K562 (cell line): ENCODE measurements around the gene GDAP2. TPM values are rescaled to one million over a fixed set of nuclear protein-coding genes. Genes with fewer than 3 reads are reported as not detected.

Experiments used
- BRD9 ChIP-seq: fragments of 450-650 bp; IDR thresholded peaks from 2 replicates; pipeline ENCODE4 v1.6.1; 2018; ENCODE audit warnings: low read depth; ENCODE audit not compliant: partially characterized antibody
- HMG20B ChIP-seq: fragments of 250-450 bp; sonication (Bioruptor Pico); IDR thresholded peaks from 2 replicates; pipeline ENCODE4 v1.5.0; 2021; ENCODE audit warnings: mild to moderate bottlenecking
- MBD2 ChIP-seq: sonication (generic); IDR thresholded peaks from 2 replicates; pipeline ENCODE4 v1.6.1; 2016; ENCODE audit warnings: low read depth, borderline replicate concordance
- RAD21 ChIP-seq, 2 experiments: fragments of 250-450 bp in 1 of 2; fragments of 450-650 bp in 1 of 2; sonication (Bioruptor Pico) in 1 of 2; formaldehyde crosslinking in 1 of 2; IDR thresholded peaks in 1 of 2; conservative IDR thresholded peaks in 1 of 2; 2 replicates each; pipeline versions ENCODE4 v1.4.0 to v1.8.0; 2020 to 2022; ENCODE audit warnings: mild to moderate bottlenecking in 2 of 2, moderate library complexity in 1 of 2
- SIX5 ChIP-seq, 2 experiments: IDR thresholded peaks; 2 replicates each; pipeline ENCODE4 v1.6.1; 2011; ENCODE audit warnings: low read length in 2 of 2, borderline replicate concordance in 1 of 2, low read depth in 1 of 2, mild to moderate bottlenecking in 1 of 2, moderate library complexity in 1 of 2; ENCODE audit not compliant: insufficient read depth in 1 of 2
- SRSF1 ChIP-seq: fragments of 200-400 bp; formaldehyde crosslinking; IDR thresholded peaks from 2 replicates; pipeline ENCODE4 v1.6.1; 2017; ENCODE audit warnings: mild to moderate bottlenecking, low read depth, low read length, moderate library complexity
- ZBTB1 ChIP-seq: sonication (generic); formaldehyde crosslinking; IDR thresholded peaks from 2 replicates; pipeline ENCODE4 v1.8.1; 2023; ENCODE audit warnings: missing genetic modification reagents, low read depth, mild to moderate bottlenecking, borderline replicate concordance
- ZBTB8A ChIP-seq: fragments of 450-650 bp; IDR thresholded peaks from 2 replicates; pipeline ENCODE4 v1.6.1; 2018; ENCODE audit warnings: mild to moderate bottlenecking, moderate library complexity; ENCODE audit not compliant: partially characterized antibody
- ZMIZ1 ChIP-seq, 2 experiments: fragments of 150-350 bp in 1 of 2; IDR thresholded peaks; 2 replicates each; pipeline ENCODE4 v1.6.1; 2012 to 2016; ENCODE audit warnings: low read depth in 2 of 2, low read length in 2 of 2, mild to moderate bottlenecking in 1 of 2, moderate library complexity in 1 of 2
- ZNF23 ChIP-seq: fragments of 250-450 bp; sonication (Bioruptor Pico); IDR thresholded peaks from 2 replicates; pipeline ENCODE4 v1.4.0; 2020; ENCODE audit warnings: mild to moderate bottlenecking
- ZNF644 ChIP-seq: fragments of 200-800 bp; sonication (Bioruptor generic); IDR thresholded peaks from 2 replicates; pipeline ENCODE4 v1.6.1; 2016; ENCODE audit warnings: low read depth, missing genetic modification characterization, missing compliant biosample characterization
- polyA plus RNA-seq, 8 experiments: library from polyadenylated mRNA; depleted of rRNA in 4 of 8; stranded (reverse) in 5 of 8; unstranded in 3 of 8; fragments of >200 nt; fragmentation: Nextera tagmentation in 2 of 8; fragmentation: Illumina TruSeq in 1 of 8; extraction: Ambion mirVana in 2 of 8; extraction: Trizol in 1 of 8; gene quantifications; 2 replicates each; pipeline versions ENCODE4 v1.2.1 to v1.2.3, GENCODE V29; 2011 to 2014; ENCODE audit warnings: inconsistent platforms in 1 of 8, missing spikeins in 1 of 8
- total RNA-seq, 7 experiments: library from RNA; depleted of rRNA in 6 of 7; stranded (reverse); fragments of >200 nt in 6 of 7; fragmentation: Illumina TruSeq in 2 of 7; extraction: Trizol in 2 of 7; gene quantifications; 2 replicates each; pipeline versions ENCODE4 v1.2.1 to v1.2.3, GENCODE V29; 2011 to 2021; ENCODE audit warnings: low replicate concordance in 1 of 7
- TF ChIP-seq, protein P1 (sequence below), 2 experiments: fragments of 450-650 bp; formaldehyde crosslinking in 1 of 2; IDR thresholded peaks; 2 replicates each; pipeline versions ENCODE4 v1.4.0 to v1.6.1; 2014 to 2020; ENCODE audit warnings: mild to moderate bottlenecking in 2 of 2, borderline replicate concordance in 1 of 2, low read depth in 1 of 2

Gene GDAP2
- total and polyA plus RNA-seq, 9 of the 15 experiments (the other 6 are each of a cell fraction or from before 2014, with no cell fraction given) = 4.1 to 23.1 (median 13.2) TPM

- TF ChIP-seq, protein P1, sequence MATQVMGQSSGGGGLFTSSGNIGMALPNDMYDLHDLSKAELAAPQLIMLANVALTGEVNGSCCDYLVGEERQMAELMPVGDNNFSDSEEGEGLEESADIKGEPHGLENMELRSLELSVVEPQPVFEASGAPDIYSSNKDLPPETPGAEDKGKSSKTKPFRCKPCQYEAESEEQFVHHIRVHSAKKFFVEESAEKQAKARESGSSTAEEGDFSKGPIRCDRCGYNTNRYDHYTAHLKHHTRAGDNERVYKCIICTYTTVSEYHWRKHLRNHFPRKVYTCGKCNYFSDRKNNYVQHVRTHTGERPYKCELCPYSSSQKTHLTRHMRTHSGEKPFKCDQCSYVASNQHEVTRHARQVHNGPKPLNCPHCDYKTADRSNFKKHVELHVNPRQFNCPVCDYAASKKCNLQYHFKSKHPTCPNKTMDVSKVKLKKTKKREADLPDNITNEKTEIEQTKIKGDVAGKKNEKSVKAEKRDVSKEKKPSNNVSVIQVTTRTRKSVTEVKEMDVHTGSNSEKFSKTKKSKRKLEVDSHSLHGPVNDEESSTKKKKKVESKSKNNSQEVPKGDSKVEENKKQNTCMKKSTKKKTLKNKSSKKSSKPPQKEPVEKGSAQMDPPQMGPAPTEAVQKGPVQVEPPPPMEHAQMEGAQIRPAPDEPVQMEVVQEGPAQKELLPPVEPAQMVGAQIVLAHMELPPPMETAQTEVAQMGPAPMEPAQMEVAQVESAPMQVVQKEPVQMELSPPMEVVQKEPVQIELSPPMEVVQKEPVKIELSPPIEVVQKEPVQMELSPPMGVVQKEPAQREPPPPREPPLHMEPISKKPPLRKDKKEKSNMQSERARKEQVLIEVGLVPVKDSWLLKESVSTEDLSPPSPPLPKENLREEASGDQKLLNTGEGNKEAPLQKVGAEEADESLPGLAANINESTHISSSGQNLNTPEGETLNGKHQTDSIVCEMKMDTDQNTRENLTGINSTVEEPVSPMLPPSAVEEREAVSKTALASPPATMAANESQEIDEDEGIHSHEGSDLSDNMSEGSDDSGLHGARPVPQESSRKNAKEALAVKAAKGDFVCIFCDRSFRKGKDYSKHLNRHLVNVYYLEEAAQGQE (IDR thresholded peaks at IDR 0.05; ENCODE audit: borderline replicate concordance) = no peak
- TF ChIP-seq, protein P1 (CRISPR knock-in tag; IDR thresholded peaks at IDR 0.05; ENCODE audit: low read depth) = no peak
- no peak for TF ChIP-seq ZNF644 (tag)
- no peak for TF ChIP-seq ZNF23 (CRISPR knock-in tag)
- no peak for TF ChIP-seq MBD2
- no peak for TF ChIP-seq HMG20B (CRISPR knock-in tag)
- TF ChIP-seq ZMIZ1 (IDR thresholded peaks at IDR 0.05; ENCODE audit: low read depth in 2 of 2, low read length in 2 of 2) = no peak
- TF ChIP-seq SIX5 (IDR thresholded peaks at IDR 0.05; ENCODE audit: borderline replicate concordance in 1 of 2, insufficient read depth in 1 of 2, low read depth in 1 of 2, low read length in 2 of 2) = no peak
- no peak for TF ChIP-seq BRD9
- TF ChIP-seq SRSF1 = no peak
- no peak for TF ChIP-seq RAD21 (CRISPR knock-in tag; conservative IDR thresholded peaks at IDR 0.05 in 1 of 2, IDR thresholded peaks at IDR 0.05 in 1 of 2)
- TF ChIP-seq ZBTB8A = no peak
- TF ChIP-seq ZBTB1 (CRISPR knock-in tag) = no peak
These were observed 101.2 kb downstream of the GDAP2 start (continued) for GRCh38 chr1:117828201-117828600.
